Liver (tissue), 9 donors: Measurements from ENCODE around the gene KCNA10. TPM values are rescaled to one million over a fixed set of nuclear protein-coding genes. Genes with fewer than 3 reads are reported as not detected.

ENCODE experiments used
- DNase-seq: peaks from one replicate; pipeline ENCODE4 v3.0.0-alpha.2; 2017; ENCODE audit warnings: low spot score
- H3K27ac ChIP-seq, 2 donors: one replicate each; pipeline ENCODE4 v1.7.0; 2013; ENCODE audit warnings: inconsistent platforms in 2 of 2, low read length in 2 of 2, control low read depth in 1 of 2, low read depth in 1 of 2, mild to moderate bottlenecking in 1 of 2
- H3K27me3 ChIP-seq, 4 donors: one replicate each; pipeline versions ENCODE4 v1.6.1 to v1.7.0; 2013; ENCODE audit warnings: low read length in 3 of 4, inconsistent platforms in 1 of 4, mild to moderate bottlenecking in 1 of 4, moderate library complexity in 1 of 4; ENCODE audit not compliant: control insufficient read depth in 4 of 4, insufficient read depth in 4 of 4
- H3K36me3 ChIP-seq, 4 donors: one replicate each; pipeline versions ENCODE4 v1.6.1 to v1.7.0; 2013; ENCODE audit warnings: low read length in 3 of 4, mild to moderate bottlenecking in 3 of 4, low read depth in 1 of 4, moderate library complexity in 1 of 4; ENCODE audit not compliant: control insufficient read depth in 4 of 4, insufficient read depth in 3 of 4
- H3K4me1 ChIP-seq, 4 donors: one replicate each; pipeline versions ENCODE4 v1.6.1 to v1.7.0; 2013; ENCODE audit warnings: low read length in 3 of 4, mild to moderate bottlenecking in 3 of 4, moderate library complexity in 1 of 4; ENCODE audit not compliant: control insufficient read depth in 4 of 4, insufficient read depth in 4 of 4
- H3K4me3 ChIP-seq, 3 donors: one replicate each; pipeline versions ENCODE4 v1.6.1 to v1.7.0; 2013; ENCODE audit warnings: low read length in 3 of 3, control low read depth in 1 of 3, low read depth in 1 of 3, mild to moderate bottlenecking in 1 of 3
- H3K9ac ChIP-seq, 2 donors: one replicate each; pipeline ENCODE4 v1.7.0; 2013; ENCODE audit warnings: low read length in 2 of 2, mild to moderate bottlenecking in 2 of 2, moderate library complexity in 2 of 2, control low read depth in 1 of 2, low read depth in 1 of 2
- H3K9me3 ChIP-seq, 4 donors: one replicate each; pipeline versions ENCODE4 v1.6.1 to v1.7.0; 2013; ENCODE audit warnings: low read length in 3 of 4; ENCODE audit not compliant: control insufficient read depth in 4 of 4
- EGR1 ChIP-seq, 2 donors: IDR thresholded peaks; 2 replicates each; pipeline ENCODE4 v1.6.1; 2016 to 2018; ENCODE audit warnings: antibody characterized with exemption in 2 of 2, low read depth in 2 of 2
- FOXA1 ChIP-seq: IDR thresholded peaks from 2 replicates; pipeline ENCODE4 v1.6.1; 2016; ENCODE audit warnings: antibody characterized with exemption
- FOXA2 ChIP-seq: IDR thresholded peaks from 2 replicates; pipeline ENCODE4 v1.6.1; 2016; ENCODE audit warnings: antibody characterized with exemption
- GABPA ChIP-seq, 2 donors: IDR thresholded peaks in 1 of 2; conservative IDR thresholded peaks in 1 of 2; 2 replicates each; pipeline ENCODE4 v1.6.1; 2016; ENCODE audit warnings: antibody characterized with exemption in 2 of 2, mild to moderate bottlenecking in 1 of 2, moderate library complexity in 1 of 2
- HNF4G ChIP-seq: IDR thresholded peaks from 2 replicates; pipeline ENCODE4 v1.6.1; 2016; ENCODE audit warnings: antibody characterized with exemption
- JUND ChIP-seq, 2 donors: IDR thresholded peaks; 2 replicates each; pipeline ENCODE4 v1.6.1; 2016; ENCODE audit warnings: antibody characterized with exemption in 2 of 2
- RAD21 ChIP-seq, 2 donors: IDR thresholded peaks; 2 replicates each; pipeline ENCODE4 v1.6.1; 2016; ENCODE audit warnings: antibody characterized with exemption in 2 of 2, mild to moderate bottlenecking in 2 of 2
- RXRA ChIP-seq, 2 donors: IDR thresholded peaks; 2 replicates each; pipeline ENCODE4 v1.6.1; 2017 to 2018; ENCODE audit warnings: antibody characterized with exemption in 2 of 2, mild to moderate bottlenecking in 1 of 2
- SP1 ChIP-seq: IDR thresholded peaks from 2 replicates; pipeline ENCODE4 v1.6.1; 2018; ENCODE audit warnings: antibody characterized with exemption, mild to moderate bottlenecking
- TAF1 ChIP-seq: conservative IDR thresholded peaks from 2 replicates; pipeline ENCODE4 v1.6.1; 2016; ENCODE audit warnings: antibody characterized with exemption, mild to moderate bottlenecking
- YY1 ChIP-seq: IDR thresholded peaks from 2 replicates; pipeline ENCODE4 v1.6.1; 2016; ENCODE audit warnings: antibody characterized with exemption, mild to moderate bottlenecking
- WGBS: extraction: QIAGEN DNeasy Blood & Tissue Kit; methylation state at CpG from one replicate; pipeline ENCODE4 v1.1.7; 2013; 5-methylcytosine and 5-hydroxymethylcytosine counted together
- polyA plus RNA-seq, 2 donors: library from polyadenylated mRNA; stranded (reverse) in 1 of 2; unstranded in 1 of 2; fragments of 200-250 nt in 1 of 2; fragments of >200 nt in 1 of 2; fragmentation: Nextera tagmentation in 1 of 2; extraction: Ambion mirVana in 1 of 2; gene quantifications; one replicate each; pipeline versions ENCODE4 v1.2.1 to v1.2.3, GENCODE V29; 2013 to 2015
- total RNA-seq, 2 donors: library from RNA; depleted of rRNA; stranded (reverse); fragments of >200 nt; gene quantifications; one replicate each; pipeline ENCODE4 v1.2.3, GENCODE V29; 2014
- TF ChIP-seq, protein P1 (sequence below): fragments of 150-350 bp; IDR thresholded peaks from 2 replicates; pipeline ENCODE4 v1.5.1; 2017; ENCODE audit warnings: improper control_type of control experiment, low read depth, low read length; ENCODE audit not compliant: missing input control
- TF ChIP-seq, protein P2 (sequence below): IDR thresholded peaks from 2 replicates; pipeline ENCODE4 v1.6.1; 2016; ENCODE audit warnings: antibody characterized with exemption
- TF ChIP-seq, protein P3 (sequence below): IDR thresholded peaks from 2 replicates; pipeline ENCODE4 v1.6.1; 2016; ENCODE audit warnings: antibody characterized with exemption
- TF ChIP-seq, protein P4 (sequence below): IDR thresholded peaks from 2 replicates; pipeline ENCODE4 v1.6.1; 2016; ENCODE audit warnings: antibody characterized with exemption, mild to moderate bottlenecking
- TF ChIP-seq, protein P5 (sequence below): IDR thresholded peaks from 2 replicates; pipeline ENCODE4 v1.6.1; 2016; ENCODE audit warnings: antibody characterized with exemption
- donor health status: healthy.
- donor health status: healthy.
- donor health status: healthy.
- donor health status: healthy.
- donor health status: healthy.

Gene KCNA10
- total and polyA plus RNA-seq, 4 donors: not detected

DNA sequence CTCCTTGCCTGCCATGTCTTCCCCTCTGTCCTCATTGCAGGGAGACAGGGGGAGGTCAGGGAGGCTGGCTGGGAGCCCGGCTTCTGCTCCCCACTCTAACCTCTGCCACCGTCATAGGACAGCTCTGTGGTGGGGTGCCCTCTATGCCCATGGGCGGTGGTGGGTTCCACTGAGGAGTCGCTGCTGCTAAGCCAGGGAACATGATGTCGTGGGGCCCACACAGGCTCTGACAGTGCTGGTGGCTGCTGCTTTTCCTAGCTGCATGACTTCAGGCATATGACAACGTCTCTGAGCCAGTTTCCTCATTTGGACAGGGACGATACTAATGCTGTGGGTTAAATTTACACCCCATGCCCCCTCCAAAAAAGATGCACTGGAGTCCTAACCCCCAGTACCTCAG, 14.7 kb downstream of the KCNA10 start:
- Histone ChIP-seq H3K36me3 (no peaks in the 10 kb centered on the region), H3K4me1 (no peaks in the 10 kb centered on the region), H3K9me3 (no peaks in the 10 kb centered on the region), H3K27me3 (peaks cover 0 to 3% (median 0%) of the 10 kb centered on the region in 4 donors), H3K27ac (no peak overlapping the region), H3K9ac (no peak overlapping the region), H3K4me3 (no peak overlapping the region)
- TF ChIP-seq GABPA (IDR thresholded peaks at IDR 0.05 in 1 of 2, conservative IDR thresholded peaks at IDR 0.05 in 1 of 2): no peak
- TF ChIP-seq, protein P1, sequence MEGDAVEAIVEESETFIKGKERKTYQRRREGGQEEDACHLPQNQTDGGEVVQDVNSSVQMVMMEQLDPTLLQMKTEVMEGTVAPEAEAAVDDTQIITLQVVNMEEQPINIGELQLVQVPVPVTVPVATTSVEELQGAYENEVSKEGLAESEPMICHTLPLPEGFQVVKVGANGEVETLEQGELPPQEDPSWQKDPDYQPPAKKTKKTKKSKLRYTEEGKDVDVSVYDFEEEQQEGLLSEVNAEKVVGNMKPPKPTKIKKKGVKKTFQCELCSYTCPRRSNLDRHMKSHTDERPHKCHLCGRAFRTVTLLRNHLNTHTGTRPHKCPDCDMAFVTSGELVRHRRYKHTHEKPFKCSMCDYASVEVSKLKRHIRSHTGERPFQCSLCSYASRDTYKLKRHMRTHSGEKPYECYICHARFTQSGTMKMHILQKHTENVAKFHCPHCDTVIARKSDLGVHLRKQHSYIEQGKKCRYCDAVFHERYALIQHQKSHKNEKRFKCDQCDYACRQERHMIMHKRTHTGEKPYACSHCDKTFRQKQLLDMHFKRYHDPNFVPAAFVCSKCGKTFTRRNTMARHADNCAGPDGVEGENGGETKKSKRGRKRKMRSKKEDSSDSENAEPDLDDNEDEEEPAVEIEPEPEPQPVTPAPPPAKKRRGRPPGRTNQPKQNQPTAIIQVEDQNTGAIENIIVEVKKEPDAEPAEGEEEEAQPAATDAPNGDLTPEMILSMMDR: no peak
- TF ChIP-seq, protein P2, sequence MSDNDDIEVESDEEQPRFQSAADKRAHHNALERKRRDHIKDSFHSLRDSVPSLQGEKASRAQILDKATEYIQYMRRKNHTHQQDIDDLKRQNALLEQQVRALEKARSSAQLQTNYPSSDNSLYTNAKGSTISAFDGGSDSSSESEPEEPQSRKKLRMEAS: no peak
- TF ChIP-seq, protein P3, sequence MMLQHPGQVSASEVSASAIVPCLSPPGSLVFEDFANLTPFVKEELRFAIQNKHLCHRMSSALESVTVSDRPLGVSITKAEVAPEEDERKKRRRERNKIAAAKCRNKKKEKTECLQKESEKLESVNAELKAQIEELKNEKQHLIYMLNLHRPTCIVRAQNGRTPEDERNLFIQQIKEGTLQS: no peak
- TF ChIP-seq TAF1: no peak
- TF ChIP-seq FOXA2: no peak
- no peak for TF ChIP-seq SP1
- no peak for TF ChIP-seq JUND (IDR thresholded peaks at IDR 0.05)
- TF ChIP-seq FOXA1: no peak
- no peak for TF ChIP-seq RAD21 (IDR thresholded peaks at IDR 0.05)
- no peak for TF ChIP-seq YY1
- TF ChIP-seq RXRA (IDR thresholded peaks at IDR 0.05): no peak
- no peak for TF ChIP-seq EGR1 (IDR thresholded peaks at IDR 0.05; ENCODE audit: low read depth in 2 of 2)
- TF ChIP-seq, protein P4, sequence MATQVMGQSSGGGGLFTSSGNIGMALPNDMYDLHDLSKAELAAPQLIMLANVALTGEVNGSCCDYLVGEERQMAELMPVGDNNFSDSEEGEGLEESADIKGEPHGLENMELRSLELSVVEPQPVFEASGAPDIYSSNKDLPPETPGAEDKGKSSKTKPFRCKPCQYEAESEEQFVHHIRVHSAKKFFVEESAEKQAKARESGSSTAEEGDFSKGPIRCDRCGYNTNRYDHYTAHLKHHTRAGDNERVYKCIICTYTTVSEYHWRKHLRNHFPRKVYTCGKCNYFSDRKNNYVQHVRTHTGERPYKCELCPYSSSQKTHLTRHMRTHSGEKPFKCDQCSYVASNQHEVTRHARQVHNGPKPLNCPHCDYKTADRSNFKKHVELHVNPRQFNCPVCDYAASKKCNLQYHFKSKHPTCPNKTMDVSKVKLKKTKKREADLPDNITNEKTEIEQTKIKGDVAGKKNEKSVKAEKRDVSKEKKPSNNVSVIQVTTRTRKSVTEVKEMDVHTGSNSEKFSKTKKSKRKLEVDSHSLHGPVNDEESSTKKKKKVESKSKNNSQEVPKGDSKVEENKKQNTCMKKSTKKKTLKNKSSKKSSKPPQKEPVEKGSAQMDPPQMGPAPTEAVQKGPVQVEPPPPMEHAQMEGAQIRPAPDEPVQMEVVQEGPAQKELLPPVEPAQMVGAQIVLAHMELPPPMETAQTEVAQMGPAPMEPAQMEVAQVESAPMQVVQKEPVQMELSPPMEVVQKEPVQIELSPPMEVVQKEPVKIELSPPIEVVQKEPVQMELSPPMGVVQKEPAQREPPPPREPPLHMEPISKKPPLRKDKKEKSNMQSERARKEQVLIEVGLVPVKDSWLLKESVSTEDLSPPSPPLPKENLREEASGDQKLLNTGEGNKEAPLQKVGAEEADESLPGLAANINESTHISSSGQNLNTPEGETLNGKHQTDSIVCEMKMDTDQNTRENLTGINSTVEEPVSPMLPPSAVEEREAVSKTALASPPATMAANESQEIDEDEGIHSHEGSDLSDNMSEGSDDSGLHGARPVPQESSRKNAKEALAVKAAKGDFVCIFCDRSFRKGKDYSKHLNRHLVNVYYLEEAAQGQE: no peak
- TF ChIP-seq, protein P5, sequence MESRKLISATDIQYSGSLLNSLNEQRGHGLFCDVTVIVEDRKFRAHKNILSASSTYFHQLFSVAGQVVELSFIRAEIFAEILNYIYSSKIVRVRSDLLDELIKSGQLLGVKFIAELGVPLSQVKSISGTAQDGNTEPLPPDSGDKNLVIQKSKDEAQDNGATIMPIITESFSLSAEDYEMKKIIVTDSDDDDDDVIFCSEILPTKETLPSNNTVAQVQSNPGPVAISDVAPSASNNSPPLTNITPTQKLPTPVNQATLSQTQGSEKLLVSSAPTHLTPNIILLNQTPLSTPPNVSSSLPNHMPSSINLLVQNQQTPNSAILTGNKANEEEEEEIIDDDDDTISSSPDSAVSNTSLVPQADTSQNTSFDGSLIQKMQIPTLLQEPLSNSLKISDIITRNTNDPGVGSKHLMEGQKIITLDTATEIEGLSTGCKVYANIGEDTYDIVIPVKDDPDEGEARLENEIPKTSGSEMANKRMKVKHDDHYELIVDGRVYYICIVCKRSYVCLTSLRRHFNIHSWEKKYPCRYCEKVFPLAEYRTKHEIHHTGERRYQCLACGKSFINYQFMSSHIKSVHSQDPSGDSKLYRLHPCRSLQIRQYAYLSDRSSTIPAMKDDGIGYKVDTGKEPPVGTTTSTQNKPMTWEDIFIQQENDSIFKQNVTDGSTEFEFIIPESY: no peak
- no peak for TF ChIP-seq HNF4G
- WGBS: 83% methylated on average over 7 of the region's 7 CpGs
- no peak for DNase-seq

DNA sequence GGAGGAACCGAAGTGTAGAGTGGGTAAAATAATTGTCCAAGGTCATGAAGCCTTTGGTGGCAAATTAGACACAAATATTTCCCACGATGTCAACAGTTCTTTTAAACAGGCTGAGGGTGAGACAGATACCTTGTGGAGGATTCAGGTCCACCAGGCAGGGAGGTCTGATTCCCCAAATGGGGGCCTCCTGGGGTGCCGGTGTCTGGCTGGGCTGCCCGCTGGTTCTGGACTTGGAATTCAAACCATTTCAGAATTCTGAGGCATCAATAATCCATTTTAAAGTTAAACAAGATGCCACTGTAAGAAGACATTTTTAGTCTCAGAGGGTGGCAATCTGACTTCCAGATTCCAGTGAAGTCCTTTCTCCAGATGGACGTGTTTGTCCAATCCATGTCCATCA, 15.5 kb downstream of the KCNA10 start:
- Histone ChIP-seq H3K4me1 (no peaks in the 10 kb centered on the region), H3K27ac (no peak overlapping the region), H3K36me3 (no peaks in the 10 kb centered on the region), H3K4me3 (no peak overlapping the region), H3K9me3 (no peaks in the 10 kb centered on the region), H3K9ac (no peak overlapping the region), H3K27me3 (peaks cover 0 to 3% (median 0%) of the 10 kb centered on the region in 4 donors)
- TF ChIP-seq RXRA (IDR thresholded peaks at IDR 0.05) (no peak), EGR1 (IDR thresholded peaks at IDR 0.05; ENCODE audit: low read depth in 2 of 2) (no peak), FOXA2 (no peak), RAD21 (IDR thresholded peaks at IDR 0.05) (no peak), SP1 (no peak), GABPA (IDR thresholded peaks at IDR 0.05 in 1 of 2, conservative IDR thresholded peaks at IDR 0.05 in 1 of 2) (no peak), FOXA1 (no peak)
- TF ChIP-seq, protein P4: no peak
- no peak for DNase-seq
- WGBS: 84% methylated on average over 5 of the region's 5 CpGs
